Mammary epithelial cell (primary cell): ENCODE results near the gene OSM.

Experiments used
- EZH2 ChIP-seq: IDR thresholded peaks from 2 replicates; pipeline ENCODE4 v1.6.1; 2012; ENCODE audit warnings: low read length, inconsistent platforms, borderline replicate concordance
- TF ChIP-seq, protein P1 (sequence below), 2 donors: IDR thresholded peaks in 1 of 2; conservative IDR thresholded peaks in 1 of 2; 2 replicates each; pipeline ENCODE4 v1.5.1; 2011 to 2012; ENCODE audit warnings: inconsistent platforms in 2 of 2, low read length in 2 of 2, mild to moderate bottlenecking in 2 of 2, control low read depth in 1 of 2, low read depth in 1 of 2; ENCODE audit not compliant: insufficient read depth in 1 of 2; ENCODE audit errors: extremely low read depth in 1 of 2

GRCh38 chr22:30268331-30268730 is 1.7 kb upstream of the OSM start:
- TF ChIP-seq, protein P1, sequence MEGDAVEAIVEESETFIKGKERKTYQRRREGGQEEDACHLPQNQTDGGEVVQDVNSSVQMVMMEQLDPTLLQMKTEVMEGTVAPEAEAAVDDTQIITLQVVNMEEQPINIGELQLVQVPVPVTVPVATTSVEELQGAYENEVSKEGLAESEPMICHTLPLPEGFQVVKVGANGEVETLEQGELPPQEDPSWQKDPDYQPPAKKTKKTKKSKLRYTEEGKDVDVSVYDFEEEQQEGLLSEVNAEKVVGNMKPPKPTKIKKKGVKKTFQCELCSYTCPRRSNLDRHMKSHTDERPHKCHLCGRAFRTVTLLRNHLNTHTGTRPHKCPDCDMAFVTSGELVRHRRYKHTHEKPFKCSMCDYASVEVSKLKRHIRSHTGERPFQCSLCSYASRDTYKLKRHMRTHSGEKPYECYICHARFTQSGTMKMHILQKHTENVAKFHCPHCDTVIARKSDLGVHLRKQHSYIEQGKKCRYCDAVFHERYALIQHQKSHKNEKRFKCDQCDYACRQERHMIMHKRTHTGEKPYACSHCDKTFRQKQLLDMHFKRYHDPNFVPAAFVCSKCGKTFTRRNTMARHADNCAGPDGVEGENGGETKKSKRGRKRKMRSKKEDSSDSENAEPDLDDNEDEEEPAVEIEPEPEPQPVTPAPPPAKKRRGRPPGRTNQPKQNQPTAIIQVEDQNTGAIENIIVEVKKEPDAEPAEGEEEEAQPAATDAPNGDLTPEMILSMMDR (conservative IDR thresholded peaks at IDR 0.05 in 1 of 2, IDR thresholded peaks at IDR 0.05 in 1 of 2; ENCODE audit: extremely low read depth in 1 of 2, insufficient read depth in 1 of 2, low read depth in 1 of 2, low read length in 2 of 2) = no peak
- no peak for TF ChIP-seq EZH2
